ENCODE data around the gene PCDHGB4.
"Not testable (repeated sequence)": the region's sequence is repeated elsewhere in the genome, so short reads cannot be mapped to it uniquely, and the experiment has no call there.

GRCh38 chr5:141375444-141376155 lies 11.9 kb upstream of the PCDHGB4 start:
- TF ChIP-seq, protein P1, sequence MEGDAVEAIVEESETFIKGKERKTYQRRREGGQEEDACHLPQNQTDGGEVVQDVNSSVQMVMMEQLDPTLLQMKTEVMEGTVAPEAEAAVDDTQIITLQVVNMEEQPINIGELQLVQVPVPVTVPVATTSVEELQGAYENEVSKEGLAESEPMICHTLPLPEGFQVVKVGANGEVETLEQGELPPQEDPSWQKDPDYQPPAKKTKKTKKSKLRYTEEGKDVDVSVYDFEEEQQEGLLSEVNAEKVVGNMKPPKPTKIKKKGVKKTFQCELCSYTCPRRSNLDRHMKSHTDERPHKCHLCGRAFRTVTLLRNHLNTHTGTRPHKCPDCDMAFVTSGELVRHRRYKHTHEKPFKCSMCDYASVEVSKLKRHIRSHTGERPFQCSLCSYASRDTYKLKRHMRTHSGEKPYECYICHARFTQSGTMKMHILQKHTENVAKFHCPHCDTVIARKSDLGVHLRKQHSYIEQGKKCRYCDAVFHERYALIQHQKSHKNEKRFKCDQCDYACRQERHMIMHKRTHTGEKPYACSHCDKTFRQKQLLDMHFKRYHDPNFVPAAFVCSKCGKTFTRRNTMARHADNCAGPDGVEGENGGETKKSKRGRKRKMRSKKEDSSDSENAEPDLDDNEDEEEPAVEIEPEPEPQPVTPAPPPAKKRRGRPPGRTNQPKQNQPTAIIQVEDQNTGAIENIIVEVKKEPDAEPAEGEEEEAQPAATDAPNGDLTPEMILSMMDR (IDR thresholded peaks at IDR 0.05), result not testable (repeated sequence)
- not testable (repeated sequence) for TF ChIP-seq POLR2A (IDR thresholded peaks at IDR 0.05)
